Endothelial cell (in vitro differentiated cells): ENCODE data around the gene C1orf53. TPM values are rescaled to one million over a fixed set of nuclear protein-coding genes. Genes with fewer than 3 reads are reported as not detected.

Experiments
- DNase-seq: peaks from one replicate; pipeline ENCODE4 v3.0.0; 2021; ENCODE audit warnings: low spot score
- H3K27ac Mint-ChIP-seq: one replicate; pipeline ENCODE4 v1.8.0; 2021; ENCODE audit warnings: mixed read lengths, inconsistent platforms; ENCODE audit not compliant: unreplicated experiment
- H3K27me3 Mint-ChIP-seq: one replicate; pipeline ENCODE4 v1.8.0; 2021; ENCODE audit warnings: mild to moderate bottlenecking, moderate library complexity, mixed read lengths, inconsistent platforms; ENCODE audit not compliant: unreplicated experiment
- H3K36me3 Mint-ChIP-seq: one replicate; pipeline ENCODE4 v1.8.0; 2021; ENCODE audit warnings: mild to moderate bottlenecking, low read depth, mixed read lengths, inconsistent platforms; ENCODE audit not compliant: unreplicated experiment
- H3K4me1 Mint-ChIP-seq: one replicate; pipeline ENCODE4 v1.8.0; 2021; ENCODE audit warnings: mild to moderate bottlenecking, mixed read lengths, inconsistent platforms; ENCODE audit not compliant: unreplicated experiment
- H3K4me3 Mint-ChIP-seq: one replicate; pipeline ENCODE4 v1.8.0; 2021; ENCODE audit warnings: mild to moderate bottlenecking, mixed read lengths, inconsistent platforms; ENCODE audit not compliant: unreplicated experiment
- H3K9me3 Mint-ChIP-seq: one replicate; pipeline ENCODE4 v1.8.0; 2021; ENCODE audit warnings: mixed read lengths, inconsistent platforms; ENCODE audit not compliant: unreplicated experiment
- total RNA-seq: library from RNA; stranded (reverse); fragmentation: NEBNext Ultra II Directional; extraction: Animal tissue kit (Norgen Biotek cat#: 25700); gene quantifications from one replicate; pipeline ENCODE4 v1.2.1, GENCODE V29; 2021; ENCODE audit not compliant: unreplicated experiment
- TF ChIP-seq, protein P1 (sequence below): fragments of 200-600 bp; sonication (generic); IDR thresholded peaks from one replicate; pipeline ENCODE4 v1.5.0; 2021; ENCODE audit warnings: antibody characterized with exemption; ENCODE audit not compliant: unreplicated experiment

C1orf53 gene
- total RNA-seq, 1 donor from 2014 or later = 2.4 TPM

GRCh38 chr1:197884173-197884572 lies 18.3 kb upstream of the C1orf53 start:
- no peaks in the 10 kb centered on the region for H3K9me3 Mint-ChIP-seq
- no peak overlapping the region for H3K4me3 Mint-ChIP-seq
- H3K36me3 Mint-ChIP-seq = no peaks in the 10 kb centered on the region
- H3K27ac Mint-ChIP-seq = no peak overlapping the region
- TF ChIP-seq, protein P1, sequence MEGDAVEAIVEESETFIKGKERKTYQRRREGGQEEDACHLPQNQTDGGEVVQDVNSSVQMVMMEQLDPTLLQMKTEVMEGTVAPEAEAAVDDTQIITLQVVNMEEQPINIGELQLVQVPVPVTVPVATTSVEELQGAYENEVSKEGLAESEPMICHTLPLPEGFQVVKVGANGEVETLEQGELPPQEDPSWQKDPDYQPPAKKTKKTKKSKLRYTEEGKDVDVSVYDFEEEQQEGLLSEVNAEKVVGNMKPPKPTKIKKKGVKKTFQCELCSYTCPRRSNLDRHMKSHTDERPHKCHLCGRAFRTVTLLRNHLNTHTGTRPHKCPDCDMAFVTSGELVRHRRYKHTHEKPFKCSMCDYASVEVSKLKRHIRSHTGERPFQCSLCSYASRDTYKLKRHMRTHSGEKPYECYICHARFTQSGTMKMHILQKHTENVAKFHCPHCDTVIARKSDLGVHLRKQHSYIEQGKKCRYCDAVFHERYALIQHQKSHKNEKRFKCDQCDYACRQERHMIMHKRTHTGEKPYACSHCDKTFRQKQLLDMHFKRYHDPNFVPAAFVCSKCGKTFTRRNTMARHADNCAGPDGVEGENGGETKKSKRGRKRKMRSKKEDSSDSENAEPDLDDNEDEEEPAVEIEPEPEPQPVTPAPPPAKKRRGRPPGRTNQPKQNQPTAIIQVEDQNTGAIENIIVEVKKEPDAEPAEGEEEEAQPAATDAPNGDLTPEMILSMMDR = no peak
- no peak for DNase-seq
- H3K4me1 Mint-ChIP-seq = no peaks in the 10 kb centered on the region
- H3K27me3 Mint-ChIP-seq = peaks cover 3% of the 10 kb centered on the region

DNA sequence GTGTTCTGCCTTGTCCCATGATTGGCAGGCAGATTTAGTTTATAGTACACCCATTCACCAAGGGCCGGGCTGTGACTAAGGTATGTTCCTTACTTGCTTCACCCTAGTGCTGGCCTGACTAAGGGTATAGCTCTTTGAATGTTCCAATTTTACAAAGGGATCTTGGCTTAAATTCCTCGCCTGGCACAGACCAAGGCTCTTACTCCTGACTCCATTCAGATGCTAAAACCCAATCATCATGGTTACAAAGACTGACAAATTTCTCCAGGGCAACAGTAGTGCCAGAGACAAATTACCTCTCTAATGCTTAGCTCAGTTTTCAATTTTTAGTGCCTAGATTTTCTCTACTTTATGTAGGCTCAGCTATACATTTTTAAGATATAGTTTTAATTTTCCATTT lies 11.5 kb upstream of the C1orf53 start:
- H3K27me3 Mint-ChIP-seq = no peaks in the 10 kb centered on the region
- no peaks in the 10 kb centered on the region for H3K4me1 Mint-ChIP-seq
- H3K36me3 Mint-ChIP-seq = no peaks in the 10 kb centered on the region
- no peaks in the 10 kb centered on the region for H3K9me3 Mint-ChIP-seq
- no peak overlapping the region for H3K27ac Mint-ChIP-seq
- H3K4me3 Mint-ChIP-seq = no peak overlapping the region
- no peak for DNase-seq
- TF ChIP-seq, protein P1 = no peak

- Mint-ChIP-seq H3K4me1 (no peaks in the 10 kb centered on the region), H3K36me3 (no peaks in the 10 kb centered on the region), H3K9me3 (no peaks in the 10 kb centered on the region), H3K27me3 (no peaks in the 10 kb centered on the region), H3K27ac (no peak overlapping the region), H3K4me3 (no peak overlapping the region)
- DNase-seq = no peak
- TF ChIP-seq, protein P1 = no peak
Measured at GRCh38 chr1:197892684-197893083, 9.7 kb upstream of the C1orf53 start.

GRCh38 chr1:197896301-197896700 lies 6.1 kb upstream of the C1orf53 start:
- TF ChIP-seq, protein P1 = no peak
- Mint-ChIP-seq H3K27ac (no peak overlapping the region), H3K4me3 (no peak overlapping the region), H3K27me3 (no peaks in the 10 kb centered on the region), H3K36me3 (no peaks in the 10 kb centered on the region), H3K4me1 (no peaks in the 10 kb centered on the region), H3K9me3 (no peaks in the 10 kb centered on the region)
- DNase-seq = no peak

DNA sequence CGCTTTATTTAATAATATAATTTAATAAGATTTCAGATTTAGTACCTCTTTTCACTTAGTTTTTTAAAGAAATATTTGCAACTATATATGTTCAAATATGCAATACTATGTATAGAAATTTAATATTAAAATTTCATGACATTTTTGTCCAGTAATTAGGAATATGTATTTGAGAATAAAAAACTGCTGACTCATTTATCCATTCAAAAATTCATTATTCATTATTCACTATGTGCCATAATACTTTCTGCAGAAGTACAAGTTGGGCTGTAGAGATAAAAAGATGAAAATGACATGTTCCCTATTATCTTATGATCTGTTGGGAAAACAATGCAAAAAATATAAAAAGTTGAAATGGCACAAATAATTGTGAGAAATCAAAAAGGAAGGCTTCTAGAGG lies 3.4 kb upstream of the C1orf53 start:
- no peaks in the 10 kb centered on the region for H3K36me3 Mint-ChIP-seq
- no peak for DNase-seq
- H3K4me3 Mint-ChIP-seq = no peak overlapping the region
- H3K27ac Mint-ChIP-seq = no peak overlapping the region
- H3K27me3 Mint-ChIP-seq = peaks cover 5% of the 10 kb centered on the region
- peaks cover 10% of the 10 kb centered on the region for H3K4me1 Mint-ChIP-seq
- TF ChIP-seq, protein P1 = no peak
- no peaks in the 10 kb centered on the region for H3K9me3 Mint-ChIP-seq
